Measurements from ENCODE around the gene ZNF236. TPM values are rescaled to one million over a fixed set of nuclear protein-coding genes. Genes with fewer than 3 reads are reported as not detected.

ZNF236 gene
- total RNA-seq, 1 donor from 2014 or later, result 13.3 TPM

DNA sequence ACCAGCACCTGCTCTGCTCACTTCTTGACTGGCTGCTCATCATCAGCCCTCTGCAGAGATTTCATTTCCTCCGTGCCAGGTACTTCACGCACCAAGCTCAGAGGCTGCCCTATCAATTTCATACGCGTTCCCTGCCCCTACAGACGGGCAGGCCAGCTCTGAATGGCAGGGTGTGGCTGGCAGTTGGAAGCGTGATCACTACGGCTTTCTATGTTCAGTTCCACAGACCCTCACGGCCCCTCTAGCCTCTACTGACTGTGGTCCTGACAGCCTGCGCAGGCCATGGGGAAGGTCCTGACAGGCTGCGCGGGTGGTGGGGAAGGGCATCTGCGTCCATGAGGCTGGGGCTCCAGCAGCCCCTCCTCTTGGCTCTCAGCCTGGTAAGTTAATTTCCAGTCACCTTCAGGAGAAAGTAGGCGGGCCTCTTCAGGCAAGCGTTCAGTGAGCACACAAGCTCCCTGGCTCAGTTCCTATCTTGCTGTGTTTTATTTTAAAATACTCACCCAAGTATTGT lies 154.8 kb downstream of the ZNF236 start:
- TF ChIP-seq EZH2 (IDR thresholded peaks at IDR 0.05; ENCODE audit: insufficient read depth, low read length), result no peak
- TF ChIP-seq, protein P1, sequence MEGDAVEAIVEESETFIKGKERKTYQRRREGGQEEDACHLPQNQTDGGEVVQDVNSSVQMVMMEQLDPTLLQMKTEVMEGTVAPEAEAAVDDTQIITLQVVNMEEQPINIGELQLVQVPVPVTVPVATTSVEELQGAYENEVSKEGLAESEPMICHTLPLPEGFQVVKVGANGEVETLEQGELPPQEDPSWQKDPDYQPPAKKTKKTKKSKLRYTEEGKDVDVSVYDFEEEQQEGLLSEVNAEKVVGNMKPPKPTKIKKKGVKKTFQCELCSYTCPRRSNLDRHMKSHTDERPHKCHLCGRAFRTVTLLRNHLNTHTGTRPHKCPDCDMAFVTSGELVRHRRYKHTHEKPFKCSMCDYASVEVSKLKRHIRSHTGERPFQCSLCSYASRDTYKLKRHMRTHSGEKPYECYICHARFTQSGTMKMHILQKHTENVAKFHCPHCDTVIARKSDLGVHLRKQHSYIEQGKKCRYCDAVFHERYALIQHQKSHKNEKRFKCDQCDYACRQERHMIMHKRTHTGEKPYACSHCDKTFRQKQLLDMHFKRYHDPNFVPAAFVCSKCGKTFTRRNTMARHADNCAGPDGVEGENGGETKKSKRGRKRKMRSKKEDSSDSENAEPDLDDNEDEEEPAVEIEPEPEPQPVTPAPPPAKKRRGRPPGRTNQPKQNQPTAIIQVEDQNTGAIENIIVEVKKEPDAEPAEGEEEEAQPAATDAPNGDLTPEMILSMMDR (IDR thresholded peaks at IDR 0.05; ENCODE audit: insufficient read depth, low read depth, low read length), result no peak
- H3K27me3 ChIP-seq (ENCODE audit: insufficient read depth, low read length), result no peaks in the 10 kb centered on the region
- no peak for FAIRE-seq

DNA sequence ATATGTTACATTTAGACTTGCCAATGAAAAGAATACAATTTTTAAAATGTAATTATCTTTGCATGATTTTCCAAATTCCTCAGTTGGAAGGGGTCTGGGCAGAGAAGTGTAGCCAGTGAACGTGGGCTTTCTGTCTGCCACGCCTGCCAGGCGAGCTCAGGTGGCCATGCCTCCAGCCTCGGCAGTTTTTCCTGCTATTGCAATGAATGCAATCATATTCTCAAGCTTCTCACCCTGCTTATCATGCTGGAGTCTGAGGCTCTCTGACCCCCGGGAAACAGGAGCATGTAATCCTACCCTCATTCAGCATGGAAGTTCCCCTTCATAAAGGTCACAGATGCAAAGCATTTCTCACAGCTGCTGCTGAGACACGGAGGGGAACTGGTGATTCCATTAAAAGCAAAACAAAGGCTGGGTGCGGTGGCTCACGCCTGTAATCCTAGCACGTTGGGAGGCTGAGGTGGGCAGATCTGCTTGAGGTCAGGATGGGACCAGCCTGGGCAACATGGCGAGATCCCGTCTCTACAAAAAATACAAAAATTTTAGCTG lies 155.4 kb downstream of the ZNF236 start:
- Histone ChIP-seq H3K27me3 (ENCODE audit: insufficient read depth, low read length) (no peaks in the 10 kb centered on the region), H3K27ac (ENCODE audit: low read depth, low read length) (no peak overlapping the region), H3K4me2 (ENCODE audit: low read length) (no peak overlapping the region), H3K36me3 (ENCODE audit: insufficient read depth, low read length) (no peaks in the 10 kb centered on the region), H3K79me2 (ENCODE audit: insufficient read depth, low read length) (no peaks in the 10 kb centered on the region), H3K4me1 (ENCODE audit: insufficient read depth, low read length) (no peaks in the 10 kb centered on the region), H3K4me3 (ENCODE audit: insufficient read depth, low read depth, low read length) (no peak overlapping the region), H2AFZ (ENCODE audit: low read depth, low read length) (no peak overlapping the region), H3K9ac (ENCODE audit: low read length) (no peak overlapping the region), H3K9me3 (ENCODE audit: insufficient read depth, low read depth, low read length) (no peaks in the 10 kb centered on the region), H4K20me1 (ENCODE audit: insufficient read depth, low read length) (no peaks in the 10 kb centered on the region)
- no peak for FAIRE-seq
- no peak for DNase-seq (ENCODE audit: low read depth)
- peaks cover 18% of the 10 kb centered on the region for H3K36me3 Mint-ChIP-seq (ENCODE audit: low read depth, unreplicated experiment)
- no peak for TF ChIP-seq EZH2 (IDR thresholded peaks at IDR 0.05; ENCODE audit: insufficient read depth, low read length)
- TF ChIP-seq, protein P1 (IDR thresholded peaks at IDR 0.05; ENCODE audit: insufficient read depth, low read depth, low read length), result no peak
- H3K9me3 Mint-ChIP-seq (ENCODE audit: unreplicated experiment), result no peaks in the 10 kb centered on the region
- no peaks in the 10 kb centered on the region for H3K4me1 Mint-ChIP-seq (ENCODE audit: low read depth, unreplicated experiment)
- no peaks in the 10 kb centered on the region for H3K27me3 Mint-ChIP-seq (ENCODE audit: low read depth, unreplicated experiment)
- no peak overlapping the region for H3K27ac Mint-ChIP-seq (ENCODE audit: unreplicated experiment)
- no peak overlapping the region for H3K4me3 Mint-ChIP-seq (ENCODE audit: unreplicated experiment)

More for the DNA sequence above, 154.8 kb downstream of the ZNF236 start:
- Histone ChIP-seq H3K79me2 (ENCODE audit: insufficient read depth, low read length) (no peaks in the 10 kb centered on the region), H3K27ac (ENCODE audit: low read depth, low read length) (no peak overlapping the region), H3K36me3 (ENCODE audit: insufficient read depth, low read length) (no peaks in the 10 kb centered on the region), H3K4me2 (ENCODE audit: low read length) (no peak overlapping the region), H3K4me1 (ENCODE audit: insufficient read depth, low read length) (no peaks in the 10 kb centered on the region), H4K20me1 (ENCODE audit: insufficient read depth, low read length) (no peaks in the 10 kb centered on the region), H3K9ac (ENCODE audit: low read length) (no peak overlapping the region), H3K4me3 (ENCODE audit: insufficient read depth, low read depth, low read length) (no peak overlapping the region), H2AFZ (ENCODE audit: low read depth, low read length) (no peak overlapping the region), H3K9me3 (ENCODE audit: insufficient read depth, low read depth, low read length) (no peaks in the 10 kb centered on the region)
- no peak overlapping the region for H3K4me3 Mint-ChIP-seq (ENCODE audit: unreplicated experiment)
- no peak for DNase-seq (ENCODE audit: low read depth)
- H3K9me3 Mint-ChIP-seq (ENCODE audit: unreplicated experiment), result no peaks in the 10 kb centered on the region
- peaks cover 3% of the 10 kb centered on the region for H3K4me1 Mint-ChIP-seq (ENCODE audit: low read depth, unreplicated experiment)
- H3K27me3 Mint-ChIP-seq (ENCODE audit: low read depth, unreplicated experiment), result no peaks in the 10 kb centered on the region
- no peak overlapping the region for H3K27ac Mint-ChIP-seq (ENCODE audit: unreplicated experiment)
- peaks cover 18% of the 10 kb centered on the region for H3K36me3 Mint-ChIP-seq (ENCODE audit: low read depth, unreplicated experiment)

DNA sequence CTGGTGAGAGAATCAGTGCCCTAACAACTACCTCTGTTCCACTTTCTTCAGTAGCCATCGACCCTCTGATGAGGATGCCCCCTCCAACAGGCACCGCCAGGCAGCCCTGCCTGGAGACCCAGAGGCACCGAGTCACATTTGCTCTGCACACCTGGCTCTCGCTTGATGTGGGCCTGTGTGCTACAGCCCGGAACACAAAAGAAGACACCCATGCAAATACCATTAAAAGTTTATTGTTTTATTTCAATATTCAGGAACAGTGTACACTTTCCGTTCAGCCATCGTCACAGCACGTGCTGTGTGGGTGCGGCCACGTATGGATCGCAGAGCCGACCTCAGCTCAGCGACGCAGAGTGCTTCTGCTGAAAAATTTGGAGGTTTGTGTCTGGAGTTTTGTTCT lies 156.3 kb downstream of the ZNF236 start:
- Histone ChIP-seq H3K4me1 (ENCODE audit: insufficient read depth, low read length) (no peaks in the 10 kb centered on the region), H3K4me2 (ENCODE audit: low read length) (no peak overlapping the region), H3K9ac (ENCODE audit: low read length) (no peak overlapping the region), H3K9me3 (ENCODE audit: insufficient read depth, low read depth, low read length) (no peaks in the 10 kb centered on the region), H4K20me1 (ENCODE audit: insufficient read depth, low read length) (no peaks in the 10 kb centered on the region), H3K79me2 (ENCODE audit: insufficient read depth, low read length) (no peaks in the 10 kb centered on the region), H3K4me3 (ENCODE audit: insufficient read depth, low read depth, low read length) (no peak overlapping the region), H3K27me3 (ENCODE audit: insufficient read depth, low read length) (no peaks in the 10 kb centered on the region), H3K27ac (ENCODE audit: low read depth, low read length) (no peak overlapping the region), H3K36me3 (ENCODE audit: insufficient read depth, low read length) (no peaks in the 10 kb centered on the region), H2AFZ (ENCODE audit: low read depth, low read length) (no peak overlapping the region)
- Mint-ChIP-seq H3K9me3 (ENCODE audit: unreplicated experiment) (no peaks in the 10 kb centered on the region), H3K4me3 (ENCODE audit: unreplicated experiment) (no peak overlapping the region), H3K4me1 (ENCODE audit: low read depth, unreplicated experiment) (peaks cover 2% of the 10 kb centered on the region), H3K36me3 (ENCODE audit: low read depth, unreplicated experiment) (peaks cover 18% of the 10 kb centered on the region), H3K27me3 (ENCODE audit: low read depth, unreplicated experiment) (peaks cover 2% of the 10 kb centered on the region), H3K27ac (ENCODE audit: unreplicated experiment) (no peak overlapping the region)
- FAIRE-seq (no peak), DNase-seq (ENCODE audit: low read depth) (no peak)
- no peak for TF ChIP-seq EZH2 (IDR thresholded peaks at IDR 0.05; ENCODE audit: insufficient read depth, low read length)
- TF ChIP-seq, protein P1 (IDR thresholded peaks at IDR 0.05; ENCODE audit: insufficient read depth, low read depth, low read length), result no peak
